HepG2 (cell line): Measurements from ENCODE around the gene ACSS3. TPM values are rescaled to one million over a fixed set of nuclear protein-coding genes. Genes with fewer than 3 reads are reported as not detected.

Experiments
- ATAC-seq: fragments of 200-7000 bp; cut with Tn5 transposase; 3 replicates; pipeline ENCODE4 v1.9.1; 2020; ENCODE audit warnings: mild to moderate bottlenecking, moderate library complexity
- BruUV-seq: library from RNA; stranded (reverse); fragments of 400-500 nt; replicated peaks from 2 replicates; lab custom pipeline; 2021; lab: Mats Ljungman, UMichigan
- CTCF ChIA-PET: fragments of 300-600 bp; formaldehyde crosslinking; extraction: SDS; loops from one replicate; lab custom pipeline; 2021; ENCODE audit warnings: low total read pairs, inconsistent platforms, low intra/inter-chr PET ratio; lab: Yijun Ruan, JAX
- POLR2A ChIA-PET: fragments of 350-600 bp; sonication (Branson Sonifier 250); formaldehyde crosslinking; loops from one replicate; lab custom pipeline; 2020; ENCODE audit warnings: antibody characterized with exemption, inconsistent platforms; lab: Yijun Ruan, JAX
- DNase-seq: peaks from one replicate; pipeline ENCODE4 v3.0.0-alpha.2; 2015; ENCODE audit warnings: low spot score
- FAIRE-seq: peaks from 3 replicates; lab custom pipeline; 2011; peaks lifted over from hg19 to GRCh38; lab: Jason Lieb, UNC
- H2AFZ ChIP-seq: one replicate; pipeline ENCODE4 v1.6.1; 2011; ENCODE audit warnings: low read length, inconsistent platforms
- H3K27ac ChIP-seq: fragments of 300-600 bp; 3 replicates; pipeline ENCODE4 v1.8.0; 2011; ENCODE audit warnings: mixed run types, mild to moderate bottlenecking, mixed read lengths, low read length, inconsistent platforms; ENCODE audit not compliant: insufficient read depth; ENCODE audit errors: extremely low read length
- H3K27me3 ChIP-seq, 2 experiments: fragments of 200-600 bp in 1 of 2; 2 replicates in 1 of 2; 3 replicates in 1 of 2; pipeline versions ENCODE4 v1.6.0 to v1.8.0; 2011; ENCODE audit warnings: low read length in 2 of 2, mild to moderate bottlenecking in 2 of 2, moderate library complexity in 2 of 2, inconsistent platforms in 1 of 2; ENCODE audit not compliant: insufficient read depth in 2 of 2, control insufficient read depth in 1 of 2
- H3K36me3 ChIP-seq, 2 experiments: fragments of 200-600 bp in 1 of 2; replicated peaks in 1 of 2; 2 replicates in 1 of 2; 3 replicates in 1 of 2; pipeline versions ENCODE4 v1.5.1 to v1.8.0; 2011; ENCODE audit warnings: low read length in 2 of 2, inconsistent platforms in 1 of 2; ENCODE audit not compliant: insufficient read depth in 2 of 2, control insufficient read depth in 1 of 2
- H3K4me1 ChIP-seq: 2 replicates; pipeline ENCODE4 v1.5.1; 2012; ENCODE audit warnings: low read length, inconsistent platforms; ENCODE audit not compliant: insufficient read depth
- H3K4me2 ChIP-seq: 2 replicates; pipeline ENCODE4 v1.6.0; 2011; ENCODE audit warnings: low read depth, low read length, inconsistent platforms
- H3K4me3 ChIP-seq, 3 experiments: fragments of 200-600 bp in 1 of 3; sonication (generic), shearing (Covaris generic) in 1 of 3; replicated peaks in 1 of 3; 2 replicates each; pipeline ENCODE4 v1.5.1; 2011 to 2016; ENCODE audit warnings: low read length in 3 of 3, inconsistent platforms in 2 of 3, low read depth in 2 of 3, mild to moderate bottlenecking in 2 of 3, control low read depth in 1 of 3, mixed read lengths in 1 of 3; ENCODE audit not compliant: insufficient read depth in 1 of 3
- H3K79me2 ChIP-seq: one replicate; pipeline ENCODE4 v1.6.1; 2011; ENCODE audit warnings: low read length, inconsistent platforms; ENCODE audit not compliant: insufficient read depth
- H3K9ac ChIP-seq: 2 replicates; pipeline ENCODE4 v1.6.0; 2011; ENCODE audit warnings: mild to moderate bottlenecking, low read depth, low read length, inconsistent platforms; ENCODE audit not compliant: insufficient read depth
- H3K9me3 ChIP-seq: 2 replicates; pipeline ENCODE4 v1.5.1; 2012; ENCODE audit warnings: mild to moderate bottlenecking, low read length
- H4K20me1 ChIP-seq: 2 replicates; pipeline ENCODE4 v1.6.0; 2011; ENCODE audit warnings: inconsistent platforms, mild to moderate bottlenecking, low read length, moderate library complexity; ENCODE audit not compliant: insufficient read depth
- CCAR2 ChIP-seq: fragments of 200-400 bp; formaldehyde crosslinking; optimal IDR thresholded peaks from 2 replicates; pipeline ENCODE3; 2018; ENCODE audit warnings: low read depth, mild to moderate bottlenecking, low read length, moderate library complexity
- DPF2 ChIP-seq: sonication (generic); formaldehyde crosslinking; IDR thresholded peaks from 2 replicates; pipeline ENCODE4 v1.4.0; 2020; ENCODE audit warnings: mild to moderate bottlenecking, low read depth, missing genetic modification reagents, borderline replicate concordance
- FIP1L1 ChIP-seq: fragments of 200-400 bp; formaldehyde crosslinking; IDR thresholded peaks from 2 replicates; pipeline ENCODE4 v1.6.1; 2018; ENCODE audit warnings: low read depth, mild to moderate bottlenecking, low read length, moderate library complexity, borderline replicate concordance; ENCODE audit not compliant: insufficient read depth
- HNF4G ChIP-seq, 2 experiments: sonication (generic) in 1 of 2; formaldehyde crosslinking in 1 of 2; IDR thresholded peaks; 2 replicates each; pipeline versions ENCODE4 v1.4.0 to v1.6.1; 2011 to 2020; ENCODE audit warnings: borderline replicate concordance in 2 of 2, low read depth in 2 of 2, mild to moderate bottlenecking in 2 of 2, low read length in 1 of 2, missing genetic modification reagents in 1 of 2, moderate library complexity in 1 of 2
- NFIC ChIP-seq: IDR thresholded peaks from 2 replicates; pipeline ENCODE4 v1.6.1; 2012; ENCODE audit warnings: mild to moderate bottlenecking, low read length, inconsistent platforms
- PTBP1 ChIP-seq: fragments of 200-400 bp; formaldehyde crosslinking; IDR thresholded peaks from 2 replicates; pipeline ENCODE4 v1.6.1; 2018; ENCODE audit warnings: low read length, low read depth; ENCODE audit not compliant: poor library complexity, severe bottlenecking
- SMYD3 ChIP-seq: sonication (generic); formaldehyde crosslinking; IDR thresholded peaks from 2 replicates; pipeline ENCODE4 v1.8.1; 2023; ENCODE audit warnings: mild to moderate bottlenecking, missing genetic modification reagents
- TOE1 ChIP-seq: sonication (generic); formaldehyde crosslinking; IDR thresholded peaks from 2 replicates; pipeline ENCODE4 v1.4.0; 2020; ENCODE audit warnings: mild to moderate bottlenecking, missing genetic modification reagents
- ZNF17 ChIP-seq: sonication (generic); formaldehyde crosslinking; IDR thresholded peaks from 2 replicates; pipeline ENCODE4 v1.5.0; 2020; ENCODE audit warnings: mild to moderate bottlenecking, missing genetic modification reagents
- ZNF264 ChIP-seq: sonication (generic); formaldehyde crosslinking; IDR thresholded peaks from 2 replicates; pipeline ENCODE4 v1.4.0; 2020; ENCODE audit warnings: missing genetic modification reagents
- ZNF281 ChIP-seq: sonication (generic); formaldehyde crosslinking; IDR thresholded peaks from 2 replicates; pipeline ENCODE4 v1.4.0; 2020; ENCODE audit warnings: missing genetic modification reagents, borderline replicate concordance
- ZNF331 ChIP-seq: sonication (generic); formaldehyde crosslinking; IDR thresholded peaks from 2 replicates; pipeline ENCODE4 v1.4.0; 2020; ENCODE audit warnings: missing genetic modification reagents
- ZNF652 ChIP-seq: IDR thresholded peaks from 2 replicates; pipeline ENCODE4 v1.6.1; 2016; ENCODE audit warnings: low read depth, borderline replicate concordance
- ZSCAN31 ChIP-seq: sonication (generic); formaldehyde crosslinking; IDR thresholded peaks from 2 replicates; pipeline ENCODE4 v1.5.0; 2020; ENCODE audit warnings: low read depth, mild to moderate bottlenecking, missing genetic modification reagents
- ZSCAN5A ChIP-seq: sonication (generic); formaldehyde crosslinking; IDR thresholded peaks from 2 replicates; pipeline ENCODE4 v1.8.0; 2022; ENCODE audit warnings: mild to moderate bottlenecking, missing genetic modification reagents, borderline replicate concordance
- WGBS: methylation state at CpG from one replicate; pipeline ENCODE4 v1.1.6; 2017; ENCODE audit warnings: low lambda C conversion rate; 5-methylcytosine and 5-hydroxymethylcytosine counted together
- in situ Hi-C: cut with HindIII; loops from 2 replicates; pipeline ENCODE4 v1.10.0; 2017; ENCODE audit warnings: low pct_unique_long_range_greater_than_20kb; ENCODE audit not compliant: extremely low pct_ligation_motif_present
- intact Hi-C: fragments of 100-400 bp; cut with micrococcal nuclease; formaldehyde crosslinking; loops from one replicate; pipeline ENCODE4 v1.10.0; 2022; ENCODE audit not compliant: unreplicated experiment
- polyA plus RNA-seq, 8 experiments: library from polyadenylated mRNA; depleted of rRNA in 3 of 8; stranded (reverse) in 7 of 8; unstranded in 1 of 8; fragments of >200 nt; fragmentation: Illumina TruSeq in 4 of 8; extraction: Trizol in 4 of 8; gene quantifications; 2 replicates each; pipeline versions ENCODE4 v1.2.1 to v1.2.3, GENCODE V29; 2011 to 2016; ENCODE audit warnings: low read depth in 4 of 8, missing spikeins in 1 of 8, mixed read lengths in 1 of 8; ENCODE audit not compliant: insufficient read depth in 1 of 8
- total RNA-seq, 5 experiments: library from RNA; depleted of rRNA; stranded (reverse); fragments of >200 nt; fragmentation: Illumina TruSeq; extraction: Trizol; gene quantifications; 2 replicates each; pipeline ENCODE4 v1.2.3, GENCODE V29; 2016; ENCODE audit warnings: low read depth in 1 of 5
- TF ChIP-seq, protein P1 (sequence below): sonication (generic); formaldehyde crosslinking; IDR thresholded peaks from 2 replicates; pipeline ENCODE4 v1.5.0; 2020; ENCODE audit warnings: mild to moderate bottlenecking, missing genetic modification reagents
- TF ChIP-seq, protein P2 (sequence below): sonication (generic); formaldehyde crosslinking; IDR thresholded peaks from 2 replicates; pipeline ENCODE4 v1.5.1; 2020; ENCODE audit warnings: missing genetic modification reagents, mild to moderate bottlenecking, borderline replicate concordance

ACSS3 gene
- total and polyA plus RNA-seq, 2 of the 13 experiments (the other 11 are each of a cell fraction or from before 2014, with no cell fraction given): 79.5 to 86.3 TPM

DNA sequence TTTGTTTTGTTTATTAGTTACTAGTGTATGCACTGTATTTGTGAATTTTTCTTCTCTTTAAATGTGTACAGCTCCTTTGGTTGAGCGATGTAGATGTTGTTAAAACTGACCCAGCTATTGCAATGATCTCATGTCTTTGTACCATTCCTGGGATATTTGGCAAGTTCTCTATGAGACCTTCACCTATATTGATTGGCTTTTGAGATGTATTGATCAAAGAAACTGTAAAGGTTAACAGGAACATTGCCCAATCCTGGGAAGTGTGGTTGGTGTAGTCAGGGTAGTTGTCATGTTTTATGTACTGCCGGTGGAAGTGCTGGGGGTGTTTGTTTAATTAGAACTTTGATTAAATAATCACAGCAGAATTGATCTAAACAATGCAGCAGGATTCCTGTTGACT, 43.1 kb downstream of the ACSS3 start:
- H3K4me3 ChIP-seq: no peak overlapping the region
- in situ Hi-C loops (no loop called here), intact Hi-C loops (loop anchor here (10.0 kb wide), 1 partner anchor 96 kb away; no protein-coding TSS in a partner anchor)
- H2AFZ ChIP-seq: no peak overlapping the region
- FAIRE-seq: no peak
- no peak overlapping the region for H3K4me2 ChIP-seq
- ATAC-seq: peak; percentile 92
- no peaks in the 10 kb centered on the region for H3K9me3 ChIP-seq
- ChIA-PET POLR2A (interaction anchor here (0.9 to 1.4 kb wide), 5 partner anchors 15 to 184 kb away, joined by 3 to 4 read pairs (median 3); no protein-coding TSS in a partner anchor), CTCF (no interaction called here)
- no TSS peak for BruUV-seq
- peaks cover 26% of the 10 kb centered on the region for H3K79me2 ChIP-seq
- H3K36me3 ChIP-seq: peaks cover 3 to 29% of the 10 kb centered on the region in 2 experiments; a peak in 4 of 5 replicates
- H3K27ac ChIP-seq: peak overlapping the region; percentile 18
- WGBS: 41% methylated on average over 2 of the region's 2 CpGs
- no peaks in the 10 kb centered on the region for H3K27me3 ChIP-seq
- no peaks in the 10 kb centered on the region for H4K20me1 ChIP-seq
- peaks cover 26% of the 10 kb centered on the region for H3K4me1 ChIP-seq
- DNase-seq: peak; percentile 22
- no peak overlapping the region for H3K9ac ChIP-seq
- peak; percentile 63; the same call in 1 of the 2 replicates for TF ChIP-seq DPF2 (CRISPR knock-in tag)
- peak; percentile 75; the same call in 1 of the 2 replicates for TF ChIP-seq NFIC
- no peak for TF ChIP-seq TOE1 (CRISPR knock-in tag)
- TF ChIP-seq ZNF331: peak; percentile 52; the same call in 1 of the 2 replicates
- TF ChIP-seq FIP1L1: no peak
- peak; percentile 73; the same call in 1 of the 2 replicates for TF ChIP-seq ZNF652 (CRISPR knock-in tag)
- no peak for TF ChIP-seq ZNF17 (CRISPR knock-in tag)
- TF ChIP-seq, protein P1, sequence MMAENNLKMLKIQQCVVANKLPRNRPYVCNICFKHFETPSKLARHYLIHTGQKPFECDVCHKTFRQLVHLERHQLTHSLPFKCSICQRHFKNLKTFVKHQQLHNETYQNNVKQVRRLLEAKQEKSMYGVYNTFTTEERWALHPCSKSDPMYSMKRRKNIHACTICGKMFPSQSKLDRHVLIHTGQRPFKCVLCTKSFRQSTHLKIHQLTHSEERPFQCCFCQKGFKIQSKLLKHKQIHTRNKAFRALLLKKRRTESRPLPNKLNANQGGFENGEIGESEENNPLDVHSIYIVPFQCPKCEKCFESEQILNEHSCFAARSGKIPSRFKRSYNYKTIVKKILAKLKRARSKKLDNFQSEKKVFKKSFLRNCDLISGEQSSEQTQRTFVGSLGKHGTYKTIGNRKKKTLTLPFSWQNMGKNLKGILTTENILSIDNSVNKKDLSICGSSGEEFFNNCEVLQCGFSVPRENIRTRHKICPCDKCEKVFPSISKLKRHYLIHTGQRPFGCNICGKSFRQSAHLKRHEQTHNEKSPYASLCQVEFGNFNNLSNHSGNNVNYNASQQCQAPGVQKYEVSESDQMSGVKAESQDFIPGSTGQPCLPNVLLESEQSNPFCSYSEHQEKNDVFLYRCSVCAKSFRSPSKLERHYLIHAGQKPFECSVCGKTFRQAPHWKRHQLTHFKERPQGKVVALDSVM (CRISPR knock-in tag): no peak
- TF ChIP-seq ZSCAN5A: peak; percentile 29; the same call in 1 of the 2 replicates
- TF ChIP-seq PTBP1: no peak
- no peak for TF ChIP-seq ZNF264 (CRISPR knock-in tag)
- TF ChIP-seq ZSCAN31 (CRISPR knock-in tag): no peak
- TF ChIP-seq, protein P2, sequence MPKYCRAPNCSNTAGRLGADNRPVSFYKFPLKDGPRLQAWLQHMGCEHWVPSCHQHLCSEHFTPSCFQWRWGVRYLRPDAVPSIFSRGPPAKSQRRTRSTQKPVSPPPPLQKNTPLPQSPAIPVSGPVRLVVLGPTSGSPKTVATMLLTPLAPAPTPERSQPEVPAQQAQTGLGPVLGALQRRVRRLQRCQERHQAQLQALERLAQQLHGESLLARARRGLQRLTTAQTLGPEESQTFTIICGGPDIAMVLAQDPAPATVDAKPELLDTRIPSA (CRISPR knock-in tag): no peak
- TF ChIP-seq CCAR2: no peak
- TF ChIP-seq ZNF281 (CRISPR knock-in tag): no peak
- TF ChIP-seq HNF4G (IDR thresholded peaks at IDR 0.05; ENCODE audit: borderline replicate concordance, low read depth, low read length): 0 out of 2 replicates have a peak, but pooled peaks have one; percentile 18
- TF ChIP-seq HNF4G (CRISPR knock-in tag; IDR thresholded peaks at IDR 0.05; ENCODE audit: borderline replicate concordance, low read depth): no peak
- no peak for TF ChIP-seq SMYD3
